GM18502 (cell line): ENCODE data around the gene RAD51AP2.
"Not testable (repeated sequence)": the region's sequence is repeated elsewhere in the genome, so short reads cannot be mapped to it uniquely, and the experiment has no call there.

Experiments used
- ATAC-seq: cut with Tn5 transposase; IDR thresholded peaks from one replicate; pipeline ENCODE4 v1.9.1; 2021; ENCODE audit warnings: mild to moderate bottlenecking; ENCODE audit not compliant: unreplicated experiment, poor library complexity

Gene RAD51AP2

DNA sequence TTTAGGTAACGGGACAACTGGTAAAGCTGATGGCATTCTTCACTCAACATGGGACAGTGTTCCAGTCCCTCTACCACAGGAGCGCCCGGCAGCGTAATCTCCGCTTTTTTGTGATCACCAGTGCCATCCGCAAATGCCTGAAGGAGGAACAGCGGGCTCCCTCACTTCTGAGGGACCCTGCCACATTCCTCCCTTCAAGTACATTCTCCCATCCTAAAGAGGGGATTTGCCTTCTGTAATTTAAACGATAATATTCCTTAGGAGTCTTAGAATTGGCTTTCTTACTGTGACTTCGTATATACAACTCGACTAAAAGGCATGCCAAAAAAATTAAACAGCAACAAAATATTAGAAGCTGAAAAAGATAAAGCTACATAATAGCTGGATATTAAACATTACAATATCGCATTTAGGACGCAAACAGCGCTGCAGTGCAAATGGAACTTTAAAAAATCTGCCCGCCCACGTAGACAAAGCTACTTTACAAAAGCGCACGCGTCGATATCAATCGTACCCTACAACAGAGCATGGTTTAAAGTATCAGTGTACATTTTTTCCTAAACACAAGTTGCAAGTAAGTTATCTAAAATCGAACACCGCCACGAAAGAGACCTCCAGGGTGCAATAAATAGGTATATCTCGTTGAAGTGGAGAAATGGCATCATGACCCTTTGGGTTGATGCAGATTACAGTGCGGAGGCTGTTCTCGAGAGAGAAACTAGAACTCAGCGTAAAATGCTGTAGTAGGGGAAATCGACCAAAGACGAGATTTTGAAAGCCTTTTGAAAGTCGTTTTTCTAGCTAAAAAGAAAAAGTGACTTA lies 20.0 kb upstream of the RAD51AP2 start:
- ATAC-seq: peak; percentile 52

DNA sequence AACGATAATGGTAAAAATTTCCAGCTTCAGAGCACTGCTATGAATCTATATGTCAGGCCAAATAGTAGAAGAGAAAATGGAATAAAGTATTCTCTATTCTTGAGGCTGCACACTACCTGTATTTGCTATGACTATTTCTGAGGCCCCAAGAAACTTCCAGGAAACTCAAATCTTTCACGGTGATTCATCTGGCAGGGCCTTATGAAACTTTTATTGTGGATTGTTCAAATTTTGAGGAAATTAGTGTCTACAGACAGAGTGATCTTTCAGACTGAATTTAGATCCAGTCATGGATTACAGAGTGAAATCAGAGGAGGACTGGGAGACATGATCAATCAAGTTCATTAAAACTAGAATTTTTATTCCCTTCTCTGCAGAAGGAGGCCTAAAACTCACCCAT lies 18.2 kb upstream of the RAD51AP2 start:
- ATAC-seq: no peak

DNA sequence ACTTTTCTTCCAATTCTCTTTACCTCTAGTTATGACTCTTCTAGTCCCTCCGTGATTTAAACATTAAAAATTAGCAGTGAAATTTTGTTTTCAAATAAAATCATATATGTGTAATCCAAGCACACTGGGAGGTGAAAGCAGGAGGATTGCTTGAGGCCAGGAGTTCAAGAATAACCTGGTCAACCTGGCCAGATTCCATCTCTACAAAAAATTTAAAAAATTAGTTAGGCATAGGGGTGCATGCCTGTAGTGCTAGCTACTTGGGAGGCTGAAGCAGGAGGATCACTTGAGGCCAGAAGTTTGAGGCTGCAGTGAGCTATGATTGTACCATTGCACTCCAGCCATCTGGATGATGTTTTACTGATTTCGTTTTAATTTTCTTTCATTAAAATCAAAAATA lies 15.3 kb upstream of the RAD51AP2 start:
- no peak for ATAC-seq

DNA sequence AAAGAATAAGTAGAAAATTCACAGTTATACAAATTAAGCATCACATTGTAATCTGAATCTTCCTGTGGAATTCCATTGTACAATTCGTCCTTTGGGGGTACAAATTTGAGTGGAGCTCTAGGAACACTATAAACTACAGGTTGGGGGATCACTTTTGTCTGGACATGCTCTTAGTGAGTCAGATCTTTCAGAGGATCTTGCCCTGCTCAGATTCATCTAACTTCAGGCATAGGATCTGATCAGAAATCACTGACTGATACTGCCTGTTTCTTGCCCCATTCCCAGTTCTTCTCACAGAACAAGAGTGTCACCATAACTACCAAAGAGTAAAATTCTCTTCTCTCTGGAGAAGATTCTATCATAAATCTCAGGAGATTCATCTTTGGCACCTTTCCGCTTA lies 11.5 kb upstream of the RAD51AP2 start:
- ATAC-seq: no peak

DNA sequence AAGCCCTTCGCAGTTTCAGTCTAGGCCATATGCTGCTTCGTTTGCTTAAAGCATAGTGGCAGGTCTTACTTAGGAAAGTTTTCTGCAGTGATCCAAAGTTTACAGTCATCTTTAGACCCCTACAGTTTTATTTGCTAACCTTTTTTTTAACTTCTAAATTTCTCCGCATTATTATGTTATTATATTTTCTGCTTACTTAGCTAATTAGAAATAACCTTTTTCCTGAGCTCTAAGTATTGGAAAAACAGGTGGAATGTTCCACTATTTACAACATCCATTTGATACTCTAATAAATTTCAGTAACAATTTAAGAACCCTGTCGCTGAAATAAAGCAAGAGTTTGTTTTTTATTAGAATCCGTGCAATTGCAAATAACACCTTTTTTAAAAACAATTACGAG lies 4.1 kb upstream of the RAD51AP2 start:
- no peak for ATAC-seq

DNA sequence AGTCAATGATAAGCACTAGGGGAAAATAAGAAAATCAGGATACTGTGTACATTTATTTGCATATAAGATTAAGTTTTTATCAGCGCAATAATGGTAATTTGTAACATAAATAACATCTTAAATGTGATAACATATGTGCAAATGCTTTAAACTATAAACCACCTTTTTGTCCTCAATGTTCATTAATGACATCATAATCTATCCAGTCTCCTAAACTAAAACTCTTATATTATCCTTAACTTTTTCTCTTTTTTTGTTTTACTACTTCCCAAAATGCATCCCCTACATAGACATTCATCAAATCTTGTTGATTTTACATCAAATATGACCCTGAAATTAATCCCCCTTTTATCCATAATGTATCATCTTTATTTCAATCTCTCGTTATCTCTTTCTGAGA lies 3.4 kb upstream of the RAD51AP2 start:
- no peak for ATAC-seq

DNA sequence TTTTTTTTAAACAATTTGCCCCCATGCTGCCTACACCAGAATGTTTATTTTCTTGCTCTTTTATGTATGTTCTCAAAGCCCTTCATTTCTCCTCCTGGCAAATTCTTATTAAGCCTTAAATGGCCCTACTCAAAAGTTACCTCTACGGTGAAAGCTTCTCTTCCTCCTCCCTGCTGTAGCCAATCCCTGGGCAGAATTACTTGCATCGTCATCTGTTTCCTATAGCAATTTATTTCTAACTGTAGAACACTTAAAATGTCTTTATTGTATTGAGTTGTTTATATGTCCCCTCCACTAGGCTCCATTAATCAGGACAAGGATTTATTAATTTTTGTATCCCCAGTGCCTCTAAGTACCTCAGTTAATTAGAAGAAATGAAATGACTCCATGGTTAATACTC lies 2.5 kb upstream of the RAD51AP2 start:
- peak; percentile 41 for ATAC-seq

DNA sequence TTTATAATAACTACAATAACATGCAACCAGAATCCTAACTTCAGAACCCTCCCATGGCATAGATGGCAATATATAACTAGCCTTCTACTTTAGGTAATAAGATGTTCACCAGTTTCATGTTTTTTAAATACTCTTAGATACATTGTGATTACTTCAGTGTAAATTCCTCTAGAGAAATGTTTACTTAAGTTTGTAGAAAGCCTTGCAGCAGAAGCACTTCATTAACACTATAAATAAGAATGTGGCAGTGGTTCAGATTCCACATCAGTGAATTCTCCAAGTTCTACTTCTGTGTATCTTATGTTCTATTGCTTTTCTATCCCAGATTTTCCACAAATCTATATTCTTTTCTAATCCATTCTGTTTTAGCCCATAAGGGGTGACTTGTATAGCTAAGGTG lies 1.2 kb upstream of the RAD51AP2 start:
- no peak for ATAC-seq

DNA sequence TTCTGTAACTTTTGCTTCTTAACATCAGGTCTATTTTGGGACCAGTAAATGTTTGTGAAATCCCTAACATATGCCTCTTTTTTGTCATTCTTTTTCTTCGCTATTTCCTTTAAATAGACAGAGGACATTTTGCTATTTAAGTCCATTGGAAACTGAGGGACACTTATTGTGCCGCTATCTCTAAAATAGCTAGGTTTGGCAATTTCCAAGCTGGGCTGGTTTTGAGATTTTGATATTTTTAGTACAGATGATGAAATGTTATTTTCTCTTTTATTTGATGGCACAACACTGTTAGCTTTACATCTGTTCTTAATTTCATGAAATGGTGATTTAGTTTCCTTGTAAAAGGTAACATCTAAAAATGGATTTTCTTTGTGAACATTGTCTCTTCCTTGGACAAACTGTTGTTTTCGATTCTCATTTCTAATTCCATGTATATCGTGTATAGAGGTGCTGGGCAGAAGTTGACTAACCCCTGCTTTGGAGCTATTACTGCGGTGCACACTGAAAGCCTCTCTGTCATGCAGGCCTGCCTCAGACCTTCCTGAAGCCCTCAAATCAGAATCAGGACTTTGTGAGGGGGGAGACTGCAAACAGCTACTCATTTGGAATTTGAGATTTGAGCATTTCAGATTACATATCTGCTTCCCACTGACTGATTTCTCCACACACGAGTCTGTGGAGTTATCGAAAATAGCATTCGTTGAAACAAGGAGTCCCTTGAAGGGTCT lies 594 bp downstream of the RAD51AP2 start:
- ATAC-seq: peak; percentile 8

DNA sequence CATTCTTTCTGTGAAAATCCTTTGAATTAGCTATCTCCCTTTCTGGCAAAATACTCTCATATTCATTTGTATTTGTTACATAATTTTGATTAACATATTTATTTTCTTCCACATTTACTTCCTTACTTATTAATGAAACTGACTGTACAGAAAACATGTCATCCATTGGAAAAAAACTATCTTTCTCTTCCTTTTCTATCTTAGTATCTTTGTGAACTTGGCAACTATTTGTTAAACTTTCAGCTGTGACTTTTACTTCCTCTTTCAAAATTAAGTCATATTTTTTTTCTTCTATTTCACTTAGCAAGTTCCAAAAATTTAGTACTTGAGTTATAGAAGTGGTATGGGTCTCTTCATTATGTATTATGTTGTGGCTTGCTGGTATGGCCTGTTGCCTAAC lies 2.6 kb downstream of the RAD51AP2 start:
- peak; percentile 36 for ATAC-seq

DNA sequence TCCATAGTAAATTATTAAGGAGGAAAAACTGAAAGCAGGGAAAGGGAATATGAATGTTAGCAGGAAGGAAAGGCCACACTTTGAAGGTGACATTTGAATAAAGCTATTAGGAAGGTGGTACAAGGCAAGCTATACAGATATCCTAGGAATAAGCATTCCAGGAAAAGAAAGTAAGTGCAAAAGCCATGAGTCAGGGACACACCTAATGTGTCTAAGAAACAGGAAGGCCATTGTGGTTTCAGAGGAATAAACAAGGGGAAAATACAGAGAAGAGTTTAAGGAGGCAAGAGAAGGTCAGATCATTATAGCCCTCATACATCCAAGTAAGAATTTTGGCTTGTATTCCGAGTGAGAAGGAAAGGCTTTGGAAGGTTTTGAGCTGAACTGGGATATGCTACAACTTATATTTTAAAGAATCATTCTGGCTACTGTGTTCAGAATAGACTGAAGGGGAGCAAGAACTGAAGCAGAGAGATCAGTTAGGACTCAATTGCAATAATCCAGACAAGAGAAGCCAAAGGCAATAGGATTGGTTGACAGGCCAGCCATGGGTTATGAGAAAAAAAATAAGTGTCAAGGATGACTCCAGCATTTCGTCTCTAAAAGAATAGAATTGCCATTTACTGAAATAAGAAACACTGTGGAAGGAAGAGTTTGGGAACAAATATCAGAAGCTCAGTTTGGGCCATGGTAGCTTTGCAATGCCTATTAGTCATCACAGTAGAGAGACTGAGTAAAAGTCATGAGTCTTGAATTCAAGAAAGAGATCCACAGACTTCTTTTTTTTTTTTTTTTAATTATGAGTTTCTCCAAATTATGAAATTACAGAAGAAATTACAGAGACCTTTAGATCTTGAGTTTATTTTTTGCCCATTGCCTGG lies 11.3 kb downstream of the RAD51AP2 start:
- no peak for ATAC-seq

DNA sequence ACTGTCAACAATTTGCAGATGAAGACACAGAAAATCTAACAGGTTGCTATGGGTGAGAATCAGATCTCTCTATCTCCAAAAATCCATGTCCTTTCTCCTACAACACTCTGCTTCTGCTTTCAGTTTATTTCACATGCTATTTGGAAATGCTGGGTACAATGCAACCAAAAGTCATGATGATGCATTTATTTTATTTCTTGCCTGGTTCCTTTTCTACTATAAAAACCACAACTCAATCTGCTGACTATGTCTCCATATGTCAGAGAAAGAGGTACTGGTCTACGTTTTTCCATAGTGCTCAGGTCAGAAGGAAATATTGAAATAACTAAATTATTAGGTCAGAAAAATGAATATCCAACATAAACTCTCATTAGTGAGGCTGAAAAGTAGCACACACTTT lies 20.5 kb downstream of the RAD51AP2 start:
- ATAC-seq: no peak

DNA sequence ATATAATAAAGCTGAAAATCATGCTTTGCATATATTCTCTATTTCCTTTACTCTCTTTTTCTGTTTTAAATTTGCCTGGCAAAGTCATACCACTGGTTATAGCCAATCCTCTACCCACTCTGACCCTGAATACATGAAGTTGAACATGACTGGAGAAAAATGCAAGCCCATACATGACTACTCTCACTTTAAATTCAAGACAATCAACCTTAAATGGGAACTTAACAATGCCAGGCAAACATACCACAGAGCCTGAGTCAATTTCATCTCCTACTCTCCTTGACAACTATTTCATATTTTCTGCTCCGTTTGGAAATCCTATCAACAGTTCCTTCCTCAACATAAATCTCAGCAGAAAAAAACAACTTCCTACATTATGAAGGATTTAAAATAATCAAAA lies 22.6 kb downstream of the RAD51AP2 start:
- ATAC-seq: no peak

DNA sequence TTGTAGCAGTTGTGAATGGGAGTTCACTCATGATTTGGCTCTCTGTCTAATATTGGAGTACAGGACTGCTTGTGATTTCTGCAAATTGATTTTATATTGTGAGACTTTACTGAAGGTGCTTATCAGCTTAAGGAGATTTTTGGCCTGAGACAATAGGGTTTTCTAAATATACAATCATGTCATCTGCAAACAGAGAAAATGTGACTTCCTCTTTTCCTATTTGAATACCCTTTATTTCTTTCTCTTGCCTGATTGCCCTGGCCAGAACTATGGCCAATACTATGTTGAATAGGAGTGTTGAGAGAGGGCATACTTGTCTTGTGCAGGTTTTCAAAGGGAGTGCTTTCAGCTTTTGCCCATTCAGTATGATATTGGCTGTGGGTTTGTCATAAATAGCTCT lies 28.1 kb downstream of the RAD51AP2 start:
- ATAC-seq: not testable (repeated sequence)

DNA sequence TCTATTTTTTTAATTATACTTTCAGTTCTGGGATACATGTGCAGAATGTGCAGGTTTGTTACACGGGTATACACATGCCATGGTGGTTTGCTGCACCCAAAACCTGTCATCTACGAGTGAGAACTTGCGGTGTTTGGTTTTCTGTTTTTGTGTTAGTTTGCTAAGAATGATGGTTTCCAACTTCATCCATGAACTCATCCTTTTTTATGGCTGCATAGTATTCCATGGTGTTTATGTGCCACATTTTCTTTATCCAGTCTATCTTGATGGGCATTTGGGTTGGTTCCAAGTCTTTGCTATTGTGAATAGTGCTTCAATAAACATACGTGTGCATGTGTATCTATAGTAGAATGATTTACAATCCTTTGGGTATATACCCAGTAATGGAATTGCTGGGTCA lies 29.6 kb downstream of the RAD51AP2 start:
- not testable (repeated sequence) for ATAC-seq

DNA sequence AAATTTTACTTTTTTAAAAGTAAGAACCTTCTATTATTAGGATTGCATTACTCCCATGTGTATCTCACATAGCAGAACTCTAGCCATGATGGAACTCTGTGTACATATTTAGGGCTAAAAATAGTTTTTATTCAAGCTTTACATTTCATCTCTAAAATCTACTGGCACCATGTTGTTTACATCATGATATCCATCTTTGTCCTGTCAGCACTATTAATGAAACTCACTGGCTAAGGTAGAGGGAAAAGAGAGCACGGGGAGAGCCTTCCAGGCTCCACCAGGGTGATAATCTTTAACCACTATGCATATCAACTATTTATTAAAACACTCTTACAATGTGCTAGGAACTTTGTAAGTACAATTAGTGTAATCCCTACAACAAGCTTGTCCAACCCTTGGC lies 34.7 kb downstream of the RAD51AP2 start:
- no peak for ATAC-seq

DNA sequence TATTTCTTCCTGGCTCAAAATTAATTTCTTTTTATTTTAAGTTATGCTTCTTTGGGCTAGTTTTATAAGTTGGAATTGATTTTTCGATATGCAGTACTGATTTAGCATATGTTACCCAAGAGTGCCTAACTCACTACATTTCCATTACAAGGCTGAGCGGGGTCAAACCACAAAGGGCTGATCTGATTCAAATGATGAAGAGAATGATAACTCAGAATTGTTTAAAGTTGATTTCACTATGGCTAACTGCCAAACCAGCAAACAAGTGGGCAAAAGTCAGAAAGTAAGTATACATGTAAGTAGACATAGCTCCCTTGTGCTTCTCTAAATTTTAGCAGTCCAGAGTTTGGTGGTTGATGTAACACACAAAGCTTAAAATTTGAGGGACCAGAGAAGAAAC lies 35.6 kb downstream of the RAD51AP2 start:
- no peak for ATAC-seq

DNA sequence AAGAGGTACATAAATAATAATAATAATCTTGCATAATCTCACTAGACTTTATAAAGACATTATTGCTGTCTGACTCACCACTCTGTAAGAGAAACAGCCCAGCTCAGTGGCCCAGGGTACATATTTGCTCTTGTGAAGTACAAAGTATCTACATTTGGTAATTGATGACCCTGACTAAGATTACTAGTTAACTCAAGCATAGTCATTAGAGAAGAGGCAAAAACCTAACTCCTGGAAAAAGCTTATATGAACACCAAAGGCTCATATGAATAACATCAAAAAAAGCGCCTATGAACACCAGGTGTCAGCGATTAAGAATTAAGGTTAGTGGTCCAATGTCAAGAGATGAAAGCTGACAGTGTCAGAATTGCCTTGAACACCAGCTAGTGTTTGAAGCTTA lies 38.4 kb downstream of the RAD51AP2 start:
- ATAC-seq: no peak

DNA sequence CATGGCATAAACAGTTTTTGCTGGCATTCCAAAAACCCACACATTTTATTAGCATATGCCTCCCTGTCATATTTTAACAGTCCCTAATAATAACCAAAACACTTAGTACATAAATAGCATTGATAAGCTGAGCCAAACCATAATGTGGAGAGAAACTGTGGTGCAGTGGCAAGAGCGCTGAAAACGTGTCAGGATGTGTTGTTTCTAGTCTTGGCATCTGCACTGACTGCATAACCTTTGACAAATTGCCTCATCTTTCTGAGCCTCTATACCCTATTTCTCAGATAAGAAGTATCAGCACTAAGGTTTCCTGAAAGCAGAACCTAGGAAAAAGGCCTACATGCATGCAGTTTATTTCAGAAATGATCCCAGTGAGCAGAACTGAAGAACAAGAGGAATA lies 41.4 kb downstream of the RAD51AP2 start:
- no peak for ATAC-seq

DNA sequence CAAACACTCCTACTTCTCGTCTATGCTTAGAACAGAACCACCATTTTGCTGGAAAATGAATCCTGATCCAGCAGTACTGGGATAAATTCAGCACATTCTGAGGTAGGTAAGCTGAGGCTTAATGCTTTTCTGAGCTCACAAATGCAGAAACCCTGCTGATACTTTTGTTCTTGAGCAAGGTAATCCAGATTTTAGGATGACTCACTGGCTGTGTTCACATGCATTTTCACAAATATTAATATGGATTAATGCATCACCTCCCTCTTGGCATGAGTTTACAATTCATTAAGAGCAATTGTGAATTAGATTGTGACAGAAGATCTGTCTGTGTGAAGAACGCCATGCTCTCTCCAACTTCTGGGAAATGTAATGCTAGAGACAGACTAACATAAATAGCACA lies 42.2 kb downstream of the RAD51AP2 start:
- no peak for ATAC-seq

DNA sequence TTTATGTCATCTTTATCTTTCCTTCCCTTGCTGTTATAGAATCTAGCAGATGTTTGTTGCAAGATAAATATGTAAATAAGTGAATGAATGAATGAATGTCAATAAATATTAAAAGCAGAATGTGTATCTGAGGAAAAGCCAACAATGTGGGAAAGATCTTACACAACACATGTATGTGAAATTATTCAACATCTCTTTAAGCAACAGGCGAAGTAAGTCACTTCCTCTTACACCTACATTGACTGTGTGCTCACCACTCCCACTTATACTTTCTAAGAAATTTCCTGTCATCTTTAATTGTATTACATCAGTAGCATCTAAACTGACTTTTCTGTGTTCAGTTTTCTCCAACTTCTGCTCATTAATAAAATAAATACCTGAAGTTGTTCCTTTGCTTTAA lies 43.0 kb downstream of the RAD51AP2 start:
- ATAC-seq: no peak
